GM12873 (cell line): ENCODE results near the gene SCO2.

Experiments used
- TF ChIP-seq, protein P1 (sequence below): IDR thresholded peaks from 2 replicates; pipeline ENCODE4 v1.5.1; 2012; ENCODE audit warnings: low read depth, mild to moderate bottlenecking, moderate library complexity, low read length, control low read depth; ENCODE audit not compliant: insufficient read depth; ENCODE audit errors: missing control alignments

Gene SCO2

DNA sequence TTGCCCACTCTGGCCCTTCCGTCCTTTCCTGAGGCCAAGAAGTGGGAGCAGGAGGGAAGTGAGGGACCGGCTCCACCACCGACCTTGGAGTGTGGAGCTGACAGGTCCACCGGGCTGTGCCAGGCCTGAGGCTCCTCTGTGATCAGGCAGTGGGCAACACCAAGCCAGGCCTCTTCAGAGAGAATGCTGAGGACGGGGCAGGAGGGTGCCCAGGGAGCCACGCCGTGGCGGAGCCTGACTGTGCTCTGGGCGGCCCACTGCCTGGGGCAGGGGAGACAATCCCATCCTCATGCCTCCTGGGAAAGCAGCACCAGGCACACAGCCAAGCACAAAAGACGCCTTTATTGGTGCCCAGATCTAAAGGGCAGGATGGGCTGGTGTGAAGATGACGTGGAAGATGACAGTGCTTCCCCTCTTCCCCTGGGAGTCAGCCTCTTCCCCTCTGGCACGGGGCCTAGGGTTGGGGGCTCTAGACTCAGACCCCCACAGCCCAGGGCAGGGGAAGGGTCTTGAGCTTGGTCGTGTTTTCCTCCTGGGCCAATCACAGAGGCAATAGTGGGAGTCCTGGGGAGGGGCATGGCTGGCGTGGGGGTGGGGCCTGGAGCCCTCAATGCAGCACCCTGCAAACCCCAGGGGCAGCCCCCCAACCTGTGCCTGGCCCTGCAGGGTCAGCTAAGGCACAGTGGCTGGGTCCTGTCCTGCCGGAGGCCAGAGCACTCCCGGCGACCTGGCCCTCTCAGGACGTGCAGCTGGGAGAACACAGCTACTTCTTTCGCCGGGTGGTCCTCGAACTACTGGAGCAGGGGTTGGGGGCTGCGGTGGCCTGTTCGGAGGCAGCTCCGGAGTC is 22.5 kb downstream of the SCO2 start:
- TF ChIP-seq, protein P1, sequence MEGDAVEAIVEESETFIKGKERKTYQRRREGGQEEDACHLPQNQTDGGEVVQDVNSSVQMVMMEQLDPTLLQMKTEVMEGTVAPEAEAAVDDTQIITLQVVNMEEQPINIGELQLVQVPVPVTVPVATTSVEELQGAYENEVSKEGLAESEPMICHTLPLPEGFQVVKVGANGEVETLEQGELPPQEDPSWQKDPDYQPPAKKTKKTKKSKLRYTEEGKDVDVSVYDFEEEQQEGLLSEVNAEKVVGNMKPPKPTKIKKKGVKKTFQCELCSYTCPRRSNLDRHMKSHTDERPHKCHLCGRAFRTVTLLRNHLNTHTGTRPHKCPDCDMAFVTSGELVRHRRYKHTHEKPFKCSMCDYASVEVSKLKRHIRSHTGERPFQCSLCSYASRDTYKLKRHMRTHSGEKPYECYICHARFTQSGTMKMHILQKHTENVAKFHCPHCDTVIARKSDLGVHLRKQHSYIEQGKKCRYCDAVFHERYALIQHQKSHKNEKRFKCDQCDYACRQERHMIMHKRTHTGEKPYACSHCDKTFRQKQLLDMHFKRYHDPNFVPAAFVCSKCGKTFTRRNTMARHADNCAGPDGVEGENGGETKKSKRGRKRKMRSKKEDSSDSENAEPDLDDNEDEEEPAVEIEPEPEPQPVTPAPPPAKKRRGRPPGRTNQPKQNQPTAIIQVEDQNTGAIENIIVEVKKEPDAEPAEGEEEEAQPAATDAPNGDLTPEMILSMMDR, result no peak

DNA sequence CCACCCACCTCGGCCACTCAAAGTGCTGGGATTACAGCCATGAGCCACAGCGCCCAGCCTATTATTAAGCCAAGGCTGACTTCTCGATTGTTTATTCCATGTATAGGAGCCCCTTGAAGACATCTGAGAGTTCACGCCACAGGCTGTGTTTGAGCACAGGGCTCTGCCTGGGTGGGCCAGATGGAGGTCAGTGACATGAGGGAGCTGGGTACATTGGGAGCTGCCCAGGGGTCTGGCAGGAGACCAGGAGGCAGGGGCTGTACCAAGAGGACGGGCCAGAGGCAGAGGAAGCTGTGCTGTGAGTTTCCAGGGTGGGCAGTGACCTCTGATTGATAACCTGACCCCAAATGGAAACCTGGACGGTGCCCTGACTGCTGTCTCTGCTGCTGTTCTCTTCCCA is 23.3 kb downstream of the SCO2 start:
- TF ChIP-seq, protein P1, result no peak

DNA sequence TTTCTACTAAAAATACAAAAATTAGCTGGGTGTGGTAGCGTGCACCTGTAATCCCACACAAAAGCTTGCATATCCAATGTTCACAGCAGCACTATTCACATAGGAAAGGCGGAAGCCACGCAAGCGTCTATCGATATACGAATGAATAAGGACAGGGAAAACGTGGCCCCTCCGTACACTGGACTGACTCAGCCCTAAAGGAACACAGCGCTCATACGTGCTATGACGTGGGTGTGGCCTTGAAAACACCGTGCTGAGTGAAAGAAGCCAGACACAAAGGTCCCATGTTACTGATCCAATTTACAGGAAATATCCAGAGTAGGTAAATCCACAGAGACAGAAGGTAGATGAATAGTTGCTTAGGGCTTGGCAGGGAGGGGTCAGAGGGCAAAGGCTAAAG is 24.9 kb downstream of the SCO2 start:
- TF ChIP-seq, protein P1, result no peak

DNA sequence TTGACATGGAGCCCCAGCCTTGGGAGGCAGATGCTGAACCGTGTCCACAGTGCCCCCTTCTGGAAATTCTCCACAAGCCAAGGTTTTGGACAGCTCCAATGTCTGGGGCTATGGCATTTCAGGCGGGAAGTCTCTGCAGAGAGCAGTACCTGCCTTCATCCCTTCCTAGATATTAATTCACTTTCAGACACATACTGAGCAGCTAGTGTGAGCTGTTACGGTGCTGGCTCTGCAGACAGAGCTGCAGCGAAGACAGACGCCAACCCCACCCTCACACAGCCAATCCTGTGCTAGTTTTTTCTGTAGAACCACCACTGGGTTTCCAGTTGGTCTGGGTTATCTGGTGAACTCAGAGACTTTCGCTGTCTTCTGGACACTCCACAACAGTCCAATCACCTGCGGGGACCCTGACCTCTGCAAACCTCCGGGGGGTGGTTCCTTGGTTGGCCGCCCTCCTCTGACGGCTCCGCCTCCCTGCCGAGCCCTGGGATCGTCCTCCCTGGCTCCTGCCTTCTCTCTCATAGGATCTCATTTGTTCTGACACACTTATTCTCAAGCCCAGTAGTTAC is 27.0 kb downstream of the SCO2 start:
- TF ChIP-seq, protein P1, result peak; percentile 82

DNA sequence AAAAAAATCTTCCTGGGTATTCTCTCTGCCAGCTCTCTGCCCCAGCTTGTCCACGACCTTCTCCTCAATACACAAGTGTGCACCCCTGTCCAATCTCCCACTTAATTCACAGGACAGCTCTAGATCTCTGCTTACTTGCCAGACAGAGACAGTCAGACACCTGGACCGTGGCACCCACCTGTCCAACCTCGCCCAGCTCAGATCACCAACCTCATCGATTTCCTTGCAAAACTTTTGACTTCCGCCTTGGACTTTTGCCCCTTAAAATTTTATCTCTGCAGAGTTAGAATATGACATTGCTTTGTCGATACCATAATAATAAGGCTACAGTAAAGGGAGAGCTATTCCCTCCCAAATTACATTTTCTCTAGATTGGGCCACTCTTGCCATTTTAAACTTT is 28.3 kb downstream of the SCO2 start:
- TF ChIP-seq, protein P1, result no peak

DNA sequence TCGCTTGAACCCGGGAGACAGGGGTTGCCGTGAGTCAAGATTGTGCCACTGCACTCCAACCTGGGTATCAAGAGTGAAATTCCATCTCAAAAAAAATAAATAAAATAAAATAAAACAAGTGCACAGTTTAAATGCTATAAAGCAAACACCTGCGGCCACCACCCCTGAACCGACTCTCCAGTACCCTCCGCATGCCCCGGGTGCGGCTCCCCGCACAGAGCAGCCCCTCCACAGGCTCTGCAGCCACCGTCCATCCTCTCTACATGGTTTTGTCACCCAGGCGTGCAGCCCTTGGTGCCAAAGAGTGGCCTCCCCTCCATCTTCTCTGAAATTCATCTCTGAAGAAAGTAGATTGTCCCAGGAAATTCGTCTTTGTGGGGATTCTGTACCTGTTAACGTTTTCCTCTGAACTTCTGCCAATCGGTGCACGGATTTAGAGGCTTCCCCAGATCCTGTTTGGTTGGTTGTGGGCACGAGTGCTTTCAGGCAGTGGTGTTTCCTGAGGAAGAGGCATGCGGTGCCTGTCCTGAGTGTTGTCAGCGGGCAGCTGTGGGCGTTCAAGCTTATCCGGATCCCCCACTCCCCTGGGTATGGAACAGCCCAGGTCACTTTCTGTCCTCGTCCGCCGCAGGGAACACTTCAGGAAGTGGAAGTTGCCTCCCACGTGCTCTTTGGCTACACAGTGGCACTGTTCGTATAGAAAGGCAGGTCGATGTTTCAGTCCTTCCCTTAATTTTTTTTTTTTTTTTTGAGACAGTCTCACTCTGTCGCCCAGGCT is 34.7 kb downstream of the SCO2 start:
- TF ChIP-seq, protein P1, result no peak

DNA sequence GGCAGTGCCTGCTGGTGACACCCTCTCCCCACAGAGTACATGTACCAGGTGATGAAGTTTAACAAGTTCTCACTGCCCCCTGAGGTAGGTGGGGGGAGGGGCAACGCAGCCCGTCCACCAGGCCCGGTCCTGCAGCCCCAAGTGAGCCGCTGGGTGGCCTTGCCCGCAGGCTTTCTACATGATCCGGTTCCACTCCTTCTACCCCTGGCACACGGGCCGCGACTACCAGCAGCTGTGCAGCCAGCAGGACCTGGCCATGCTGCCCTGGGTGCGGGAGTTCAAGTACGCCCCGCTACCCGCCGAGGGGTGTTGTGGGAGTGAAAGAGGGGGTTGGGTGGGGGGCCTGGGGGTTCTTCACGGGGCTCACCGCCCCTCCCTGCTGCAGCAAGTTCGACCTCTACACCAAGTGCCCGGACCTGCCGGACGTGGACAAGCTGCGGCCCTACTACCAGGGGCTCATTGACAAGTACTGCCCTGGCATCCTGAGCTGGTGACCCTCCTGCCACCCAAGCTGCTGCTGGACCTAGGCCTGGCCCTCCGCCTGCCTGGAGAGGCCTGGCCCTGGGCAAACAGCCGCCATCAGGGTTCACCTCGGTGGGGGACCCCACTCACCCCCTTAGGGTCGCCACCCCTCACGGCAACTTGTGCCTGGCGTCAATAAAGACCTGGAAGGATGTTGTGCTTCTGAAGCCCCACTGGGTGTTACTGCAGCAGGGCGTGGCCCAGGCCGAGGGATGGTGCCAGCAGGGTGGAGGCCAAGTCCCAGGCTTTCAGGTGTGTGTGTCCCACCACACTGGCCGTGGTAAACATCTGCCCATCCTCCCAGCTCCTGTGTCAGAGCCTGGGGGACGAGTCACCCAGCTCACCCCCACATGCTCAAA is 35.8 kb downstream of the SCO2 start:
- TF ChIP-seq, protein P1, result no peak
